Ishikawa (cell line): Measurements from ENCODE around the gene HBZ.

ENCODE experiments used
- CREB1 ChIP-seq: IDR thresholded peaks from 2 replicates; pipeline ENCODE4 v1.6.1; 2012; ENCODE audit warnings: low read depth
- NFIC ChIP-seq: IDR thresholded peaks from 2 replicates; pipeline ENCODE4 v1.6.1; 2012
- RAD21 ChIP-seq: IDR thresholded peaks from 2 replicates; pipeline ENCODE4 v1.6.1; 2012; ENCODE audit warnings: low read depth
- TAF1 ChIP-seq: IDR thresholded peaks from 2 replicates; pipeline ENCODE4 v1.6.1; 2012; ENCODE audit warnings: low read depth, mild to moderate bottlenecking
- TF ChIP-seq, protein P1 (sequence below): IDR thresholded peaks from 2 replicates; pipeline ENCODE4 v1.6.1; 2012

DNA sequence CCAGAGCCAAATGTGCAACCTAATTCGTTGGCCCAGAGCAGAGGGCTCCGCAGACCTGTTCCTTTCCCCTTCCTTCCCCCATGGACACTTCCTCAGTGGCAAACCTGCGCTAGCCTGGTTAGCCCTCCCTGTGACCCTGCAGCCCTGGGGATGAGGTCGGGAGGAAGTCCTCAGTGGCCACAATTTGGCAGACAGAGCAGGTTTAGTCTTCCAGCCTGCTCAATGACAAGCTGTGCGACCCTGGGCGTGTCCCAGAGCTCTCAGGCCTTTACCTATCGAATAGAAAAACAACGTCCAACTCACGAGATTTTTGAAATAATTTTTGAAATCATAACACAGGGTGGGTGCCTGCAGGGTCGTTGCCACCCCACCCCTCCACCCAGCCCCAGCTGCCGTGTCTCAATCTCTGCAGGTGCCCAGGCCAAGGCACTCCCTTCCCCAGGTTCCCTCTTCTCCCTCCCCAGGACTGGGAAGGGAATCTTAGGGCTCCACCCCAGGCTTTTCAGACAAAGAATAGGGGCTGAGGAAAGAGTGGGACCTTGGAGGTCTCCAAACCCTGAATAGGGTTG lies 14.8 kb downstream of the HBZ start:
- no peak for TF ChIP-seq RAD21
- TF ChIP-seq, protein P1, sequence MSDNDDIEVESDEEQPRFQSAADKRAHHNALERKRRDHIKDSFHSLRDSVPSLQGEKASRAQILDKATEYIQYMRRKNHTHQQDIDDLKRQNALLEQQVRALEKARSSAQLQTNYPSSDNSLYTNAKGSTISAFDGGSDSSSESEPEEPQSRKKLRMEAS: no peak
- TF ChIP-seq TAF1: no peak
- no peak for TF ChIP-seq NFIC
- TF ChIP-seq CREB1: no peak
